Vagina (tissue), 2 donors: Measurements from ENCODE around the gene PCK1.

ENCODE experiments used
- POLR2A ChIP-seq, 2 donors: fragments of 450-650 bp; IDR thresholded peaks; one replicate each; pipeline ENCODE4 v1.6.1; 2017; ENCODE audit warnings: antibody characterized with exemption in 2 of 2, mild to moderate bottlenecking in 2 of 2, moderate library complexity in 2 of 2
- POLR2AphosphoS5 ChIP-seq, 2 donors: sonication (generic); formaldehyde crosslinking; IDR thresholded peaks; one replicate each; pipeline ENCODE4 v1.9.0; 2017; ENCODE audit warnings: antibody characterized with exemption in 2 of 2, mild to moderate bottlenecking in 2 of 2, low read depth in 1 of 2; ENCODE audit not compliant: insufficient read depth in 1 of 2
- TF ChIP-seq, protein P1 (sequence below), 3 experiments: fragments of 450-650 bp in 2 of 3; fragments of 200-600 bp in 1 of 3; sonication (generic) in 1 of 3; IDR thresholded peaks; one replicate each; pipeline ENCODE4 v1.5.1; 2017 to 2019; ENCODE audit warnings: antibody characterized with exemption in 3 of 3, mild to moderate bottlenecking in 2 of 3, moderate library complexity in 2 of 3

DNA sequence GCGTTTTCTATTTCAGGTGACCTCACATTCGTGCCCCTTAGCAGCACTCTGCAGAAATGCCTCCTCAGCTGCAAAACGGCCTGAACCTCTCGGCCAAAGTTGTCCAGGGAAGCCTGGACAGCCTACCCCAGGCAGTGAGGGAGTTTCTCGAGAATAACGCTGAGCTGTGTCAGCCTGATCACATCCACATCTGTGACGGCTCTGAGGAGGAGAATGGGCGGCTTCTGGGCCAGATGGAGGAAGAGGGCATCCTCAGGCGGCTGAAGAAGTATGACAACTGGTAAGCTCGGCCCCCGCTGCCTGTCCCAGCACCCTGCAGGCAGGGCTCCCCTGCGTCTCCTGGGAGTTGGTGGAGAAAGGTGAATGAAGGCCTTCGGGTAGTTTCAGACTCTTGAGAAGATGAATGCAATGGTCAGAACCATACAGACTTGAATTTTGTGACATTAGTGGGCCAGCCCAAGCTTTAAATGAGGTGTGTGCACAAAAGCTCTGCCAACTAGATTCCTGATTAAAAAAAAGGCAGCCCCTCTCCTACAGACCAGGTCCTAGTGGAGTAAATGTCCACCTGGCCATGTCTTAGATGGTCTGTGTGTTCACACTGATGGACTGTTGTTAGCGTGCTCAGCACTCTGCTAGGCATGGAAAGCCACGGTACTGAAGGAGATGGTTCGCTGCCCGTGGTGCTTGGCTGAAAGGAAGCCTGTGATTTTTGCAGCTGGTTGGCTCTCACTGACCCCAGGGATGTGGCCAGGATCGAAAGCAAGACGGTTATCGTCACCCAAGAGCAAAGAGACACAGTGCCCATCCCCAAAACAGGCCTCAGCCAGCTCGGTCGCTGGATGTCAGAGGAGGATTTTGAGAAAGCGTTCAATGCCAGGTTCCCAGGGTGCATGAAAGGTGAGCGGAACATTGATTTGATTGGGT is 708 bp downstream of the PCK1 start:
- TF ChIP-seq POLR2AphosphoS5 (IDR thresholded peaks at IDR 0.05; ENCODE audit: insufficient read depth in 1 of 2, low read depth in 1 of 2) (no peak), POLR2A (IDR thresholded peaks at IDR 0.05) (no peak)
- TF ChIP-seq, protein P1, sequence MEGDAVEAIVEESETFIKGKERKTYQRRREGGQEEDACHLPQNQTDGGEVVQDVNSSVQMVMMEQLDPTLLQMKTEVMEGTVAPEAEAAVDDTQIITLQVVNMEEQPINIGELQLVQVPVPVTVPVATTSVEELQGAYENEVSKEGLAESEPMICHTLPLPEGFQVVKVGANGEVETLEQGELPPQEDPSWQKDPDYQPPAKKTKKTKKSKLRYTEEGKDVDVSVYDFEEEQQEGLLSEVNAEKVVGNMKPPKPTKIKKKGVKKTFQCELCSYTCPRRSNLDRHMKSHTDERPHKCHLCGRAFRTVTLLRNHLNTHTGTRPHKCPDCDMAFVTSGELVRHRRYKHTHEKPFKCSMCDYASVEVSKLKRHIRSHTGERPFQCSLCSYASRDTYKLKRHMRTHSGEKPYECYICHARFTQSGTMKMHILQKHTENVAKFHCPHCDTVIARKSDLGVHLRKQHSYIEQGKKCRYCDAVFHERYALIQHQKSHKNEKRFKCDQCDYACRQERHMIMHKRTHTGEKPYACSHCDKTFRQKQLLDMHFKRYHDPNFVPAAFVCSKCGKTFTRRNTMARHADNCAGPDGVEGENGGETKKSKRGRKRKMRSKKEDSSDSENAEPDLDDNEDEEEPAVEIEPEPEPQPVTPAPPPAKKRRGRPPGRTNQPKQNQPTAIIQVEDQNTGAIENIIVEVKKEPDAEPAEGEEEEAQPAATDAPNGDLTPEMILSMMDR (IDR thresholded peaks at IDR 0.05): no peak
